HepG2 (cell line): Measurements from ENCODE around the gene TACC2. TPM values are rescaled to one million over a fixed set of nuclear protein-coding genes. Genes with fewer than 3 reads are reported as not detected.

ENCODE experiments used
- ATAC-seq: fragments of 200-7000 bp; cut with Tn5 transposase; 3 replicates; pipeline ENCODE4 v1.9.1; 2020; ENCODE audit warnings: mild to moderate bottlenecking, moderate library complexity
- BruUV-seq: library from RNA; stranded (reverse); fragments of 400-500 nt; replicated peaks from 2 replicates; lab custom pipeline; 2021; lab: Mats Ljungman, UMichigan
- CTCF ChIA-PET: fragments of 300-600 bp; formaldehyde crosslinking; extraction: SDS; loops from one replicate; lab custom pipeline; 2021; ENCODE audit warnings: low total read pairs, inconsistent platforms, low intra/inter-chr PET ratio; lab: Yijun Ruan, JAX
- POLR2A ChIA-PET: fragments of 350-600 bp; sonication (Branson Sonifier 250); formaldehyde crosslinking; loops from one replicate; lab custom pipeline; 2020; ENCODE audit warnings: antibody characterized with exemption, inconsistent platforms; lab: Yijun Ruan, JAX
- DNase-seq: peaks from one replicate; pipeline ENCODE4 v3.0.0-alpha.2; 2015; ENCODE audit warnings: low spot score
- FAIRE-seq: peaks from 3 replicates; lab custom pipeline; 2011; peaks lifted over from hg19 to GRCh38; lab: Jason Lieb, UNC
- H2AFZ ChIP-seq: one replicate; pipeline ENCODE4 v1.6.1; 2011; ENCODE audit warnings: low read length, inconsistent platforms
- H3K27ac ChIP-seq: fragments of 300-600 bp; 3 replicates; pipeline ENCODE4 v1.8.0; 2011; ENCODE audit warnings: mixed run types, mild to moderate bottlenecking, mixed read lengths, low read length, inconsistent platforms; ENCODE audit not compliant: insufficient read depth; ENCODE audit errors: extremely low read length
- H3K27me3 ChIP-seq, 2 experiments: fragments of 200-600 bp in 1 of 2; 2 replicates in 1 of 2; 3 replicates in 1 of 2; pipeline versions ENCODE4 v1.6.0 to v1.8.0; 2011; ENCODE audit warnings: low read length in 2 of 2, mild to moderate bottlenecking in 2 of 2, moderate library complexity in 2 of 2, inconsistent platforms in 1 of 2; ENCODE audit not compliant: insufficient read depth in 2 of 2, control insufficient read depth in 1 of 2
- H3K36me3 ChIP-seq, 2 experiments: fragments of 200-600 bp in 1 of 2; replicated peaks in 1 of 2; 2 replicates in 1 of 2; 3 replicates in 1 of 2; pipeline versions ENCODE4 v1.5.1 to v1.8.0; 2011; ENCODE audit warnings: low read length in 2 of 2, inconsistent platforms in 1 of 2; ENCODE audit not compliant: insufficient read depth in 2 of 2, control insufficient read depth in 1 of 2
- H3K4me1 ChIP-seq: 2 replicates; pipeline ENCODE4 v1.5.1; 2012; ENCODE audit warnings: low read length, inconsistent platforms; ENCODE audit not compliant: insufficient read depth
- H3K4me2 ChIP-seq: 2 replicates; pipeline ENCODE4 v1.6.0; 2011; ENCODE audit warnings: low read depth, low read length, inconsistent platforms
- H3K4me3 ChIP-seq, 3 experiments: fragments of 200-600 bp in 1 of 3; sonication (generic), shearing (Covaris generic) in 1 of 3; replicated peaks in 1 of 3; 2 replicates each; pipeline ENCODE4 v1.5.1; 2011 to 2016; ENCODE audit warnings: low read length in 3 of 3, inconsistent platforms in 2 of 3, low read depth in 2 of 3, mild to moderate bottlenecking in 2 of 3, control low read depth in 1 of 3, mixed read lengths in 1 of 3; ENCODE audit not compliant: insufficient read depth in 1 of 3
- H3K79me2 ChIP-seq: one replicate; pipeline ENCODE4 v1.6.1; 2011; ENCODE audit warnings: low read length, inconsistent platforms; ENCODE audit not compliant: insufficient read depth
- H3K9ac ChIP-seq: 2 replicates; pipeline ENCODE4 v1.6.0; 2011; ENCODE audit warnings: mild to moderate bottlenecking, low read depth, low read length, inconsistent platforms; ENCODE audit not compliant: insufficient read depth
- H3K9me3 ChIP-seq: 2 replicates; pipeline ENCODE4 v1.5.1; 2012; ENCODE audit warnings: mild to moderate bottlenecking, low read length
- H4K20me1 ChIP-seq: 2 replicates; pipeline ENCODE4 v1.6.0; 2011; ENCODE audit warnings: inconsistent platforms, mild to moderate bottlenecking, low read length, moderate library complexity; ENCODE audit not compliant: insufficient read depth
- FOXP4 ChIP-seq: sonication (generic); formaldehyde crosslinking; IDR thresholded peaks from 2 replicates; pipeline ENCODE4 v1.4.0; 2020; ENCODE audit warnings: missing genetic modification reagents
- GATAD2A ChIP-seq: IDR thresholded peaks from 2 replicates; pipeline ENCODE4 v1.6.1; 2016
- MAFK ChIP-seq, 2 experiments: IDR thresholded peaks in 1 of 2; conservative IDR thresholded peaks in 1 of 2; 2 replicates each; pipeline ENCODE4 v1.6.1; 2011; ENCODE audit warnings: improper control_type of control experiment in 2 of 2, low read length in 2 of 2
- POLR2AphosphoS5 ChIP-seq: IDR thresholded peaks from 2 replicates; pipeline ENCODE4 v1.6.1; 2012; ENCODE audit warnings: low read depth, low read length
- ZBTB44 ChIP-seq: sonication (generic); formaldehyde crosslinking; IDR thresholded peaks from 2 replicates; pipeline ENCODE4 v1.4.0; 2020; ENCODE audit warnings: missing genetic modification reagents
- ZSCAN9 ChIP-seq: IDR thresholded peaks from 2 replicates; pipeline ENCODE4 v1.6.1; 2016; ENCODE audit warnings: borderline replicate concordance
- WGBS: methylation state at CpG from one replicate; pipeline ENCODE4 v1.1.6; 2017; ENCODE audit warnings: low lambda C conversion rate; 5-methylcytosine and 5-hydroxymethylcytosine counted together
- in situ Hi-C: cut with HindIII; loops from 2 replicates; pipeline ENCODE4 v1.10.0; 2017; ENCODE audit warnings: low pct_unique_long_range_greater_than_20kb; ENCODE audit not compliant: extremely low pct_ligation_motif_present
- intact Hi-C: fragments of 100-400 bp; cut with micrococcal nuclease; formaldehyde crosslinking; loops from one replicate; pipeline ENCODE4 v1.10.0; 2022; ENCODE audit not compliant: unreplicated experiment
- polyA plus RNA-seq, 8 experiments: library from polyadenylated mRNA; depleted of rRNA in 3 of 8; stranded (reverse) in 7 of 8; unstranded in 1 of 8; fragments of >200 nt; fragmentation: Illumina TruSeq in 4 of 8; extraction: Trizol in 4 of 8; gene quantifications; 2 replicates each; pipeline versions ENCODE4 v1.2.1 to v1.2.3, GENCODE V29; 2011 to 2016; ENCODE audit warnings: low read depth in 4 of 8, missing spikeins in 1 of 8, mixed read lengths in 1 of 8; ENCODE audit not compliant: insufficient read depth in 1 of 8
- total RNA-seq, 5 experiments: library from RNA; depleted of rRNA; stranded (reverse); fragments of >200 nt; fragmentation: Illumina TruSeq; extraction: Trizol; gene quantifications; 2 replicates each; pipeline ENCODE4 v1.2.3, GENCODE V29; 2016; ENCODE audit warnings: low read depth in 1 of 5
- TF ChIP-seq, protein P1 (sequence below): sonication (generic); IDR thresholded peaks from 2 replicates; pipeline ENCODE4 v1.6.1; 2016; ENCODE audit warnings: low read depth, borderline replicate concordance

Gene TACC2
- total and polyA plus RNA-seq, 2 of the 13 experiments (the other 11 are each of a cell fraction or from before 2014, with no cell fraction given), result 11.8 to 16.0 TPM

DNA sequence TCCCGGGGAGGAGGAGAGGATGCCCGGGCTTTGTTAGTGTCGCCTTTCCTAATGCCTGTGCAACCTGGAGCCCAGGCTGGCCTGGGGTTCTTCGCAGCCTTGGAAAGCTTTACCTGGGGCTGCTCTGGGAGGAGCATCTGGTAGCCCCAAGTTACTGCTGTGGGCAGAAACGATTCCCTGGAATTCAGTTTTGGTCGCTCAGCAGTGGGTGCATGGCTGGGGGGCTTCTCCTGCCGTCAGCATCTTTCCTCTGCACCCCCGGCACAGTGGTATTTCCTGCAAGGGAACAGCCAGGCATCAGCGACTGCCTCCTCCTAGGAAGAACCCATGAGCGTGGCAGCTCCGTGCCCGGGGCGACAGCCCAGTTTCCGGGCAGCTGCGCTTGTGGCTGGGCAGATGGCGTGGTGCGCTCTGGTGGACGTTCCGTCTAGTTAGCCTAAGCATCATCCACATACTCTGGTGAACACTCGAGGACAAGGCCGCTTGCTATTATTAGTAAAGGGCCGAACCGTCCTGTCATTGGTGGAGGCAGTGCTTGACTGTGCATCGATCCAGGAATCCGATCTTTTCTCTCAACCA, 175.1 kb downstream of the TACC2 start:
- Histone ChIP-seq H3K4me1 (peaks cover 43% of the 10 kb centered on the region), H3K9me3 (no peaks in the 10 kb centered on the region), H3K27me3 (no peaks in the 10 kb centered on the region), H3K79me2 (peaks cover 24% of the 10 kb centered on the region), H3K36me3 (peaks cover 5 to 7% of the 10 kb centered on the region in 2 experiments; a peak in 4 of 5 replicates), H3K4me2 (no peak overlapping the region), H3K9ac (no peak overlapping the region), H4K20me1 (peaks cover 21% of the 10 kb centered on the region; the same call in 1 of the 2 replicates), H3K27ac (peak overlapping the region; percentile 61), H2AFZ (no peak overlapping the region), H3K4me3 (no peak overlapping the region)
- no peak for DNase-seq
- in situ Hi-C loops, result no loop called here
- WGBS, result 87% methylated on average over 14 of the region's 25 CpGs
- no TSS peak for BruUV-seq
- no peak for FAIRE-seq
- ATAC-seq, result no peak
- ChIA-PET CTCF (no interaction called here), POLR2A (interaction anchor here (1.0 kb wide), 1 partner anchor 104 kb away, joined by 3 read pairs; no protein-coding TSS in a partner anchor)
- TF ChIP-seq ZBTB44 (CRISPR knock-in tag), result no peak
- TF ChIP-seq, protein P1, sequence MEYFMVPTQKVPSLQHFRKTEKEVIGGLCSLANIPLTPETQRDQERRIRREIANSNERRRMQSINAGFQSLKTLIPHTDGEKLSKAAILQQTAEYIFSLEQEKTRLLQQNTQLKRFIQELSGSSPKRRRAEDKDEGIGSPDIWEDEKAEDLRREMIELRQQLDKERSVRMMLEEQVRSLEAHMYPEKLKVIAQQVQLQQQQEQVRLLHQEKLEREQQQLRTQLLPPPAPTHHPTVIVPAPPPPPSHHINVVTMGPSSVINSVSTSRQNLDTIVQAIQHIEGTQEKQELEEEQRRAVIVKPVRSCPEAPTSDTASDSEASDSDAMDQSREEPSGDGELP, result no peak
- TF ChIP-seq ZSCAN9 (CRISPR knock-in tag), result no peak
- no peak for TF ChIP-seq MAFK (conservative IDR thresholded peaks at IDR 0.05 in 1 of 2, IDR thresholded peaks at IDR 0.05 in 1 of 2; ENCODE audit: low read length in 2 of 2)
- no peak for TF ChIP-seq FOXP4 (CRISPR knock-in tag)
- no peak for TF ChIP-seq GATAD2A (CRISPR knock-in tag)
- no peak for TF ChIP-seq POLR2AphosphoS5
- intact Hi-C loops, result no loop called here
